ENCODE data around the gene TNNI2.

DNA sequence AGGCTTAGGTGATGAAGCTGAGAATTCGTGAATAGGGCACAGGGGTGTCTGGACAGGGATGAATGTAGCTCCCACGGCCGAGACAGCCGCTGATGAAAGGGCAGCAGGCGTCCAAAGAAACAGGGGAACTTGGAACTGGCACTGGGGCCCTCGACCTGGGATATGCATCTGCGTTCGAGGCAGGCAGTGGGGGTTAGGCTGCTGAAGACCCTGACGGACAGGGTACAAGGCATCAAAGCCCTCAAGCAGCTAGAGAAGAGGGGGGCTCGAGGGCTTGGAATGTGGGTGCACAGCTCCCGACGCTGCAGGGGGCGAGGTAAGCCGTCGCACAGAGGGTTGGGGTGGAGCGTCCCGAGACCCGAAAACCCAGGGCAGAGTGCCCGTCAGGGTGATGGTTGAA is 10.8 kb upstream of the TNNI2 start:
- no peak for TF ChIP-seq CBFB (IDR thresholded peaks at IDR 0.05; ENCODE audit: low read depth)
- TF ChIP-seq JUNB (IDR thresholded peaks at IDR 0.05), result no peak
- TF ChIP-seq SRF (IDR thresholded peaks at IDR 0.05; ENCODE audit: low read depth in 2 of 2, low read length in 2 of 2), result no peak
- no peak for TF ChIP-seq FOXK2 (IDR thresholded peaks at IDR 0.05)
- no peak for TF ChIP-seq POLR2A (IDR thresholded peaks at IDR 0.05; ENCODE audit: low read depth, low read length)
- TF ChIP-seq GABPA (IDR thresholded peaks at IDR 0.05; ENCODE audit: low read depth), result no peak
- TF ChIP-seq STAT3 (IDR thresholded peaks at IDR 0.05; ENCODE audit: low read depth, low read length), result no peak
- TF ChIP-seq, protein P1, sequence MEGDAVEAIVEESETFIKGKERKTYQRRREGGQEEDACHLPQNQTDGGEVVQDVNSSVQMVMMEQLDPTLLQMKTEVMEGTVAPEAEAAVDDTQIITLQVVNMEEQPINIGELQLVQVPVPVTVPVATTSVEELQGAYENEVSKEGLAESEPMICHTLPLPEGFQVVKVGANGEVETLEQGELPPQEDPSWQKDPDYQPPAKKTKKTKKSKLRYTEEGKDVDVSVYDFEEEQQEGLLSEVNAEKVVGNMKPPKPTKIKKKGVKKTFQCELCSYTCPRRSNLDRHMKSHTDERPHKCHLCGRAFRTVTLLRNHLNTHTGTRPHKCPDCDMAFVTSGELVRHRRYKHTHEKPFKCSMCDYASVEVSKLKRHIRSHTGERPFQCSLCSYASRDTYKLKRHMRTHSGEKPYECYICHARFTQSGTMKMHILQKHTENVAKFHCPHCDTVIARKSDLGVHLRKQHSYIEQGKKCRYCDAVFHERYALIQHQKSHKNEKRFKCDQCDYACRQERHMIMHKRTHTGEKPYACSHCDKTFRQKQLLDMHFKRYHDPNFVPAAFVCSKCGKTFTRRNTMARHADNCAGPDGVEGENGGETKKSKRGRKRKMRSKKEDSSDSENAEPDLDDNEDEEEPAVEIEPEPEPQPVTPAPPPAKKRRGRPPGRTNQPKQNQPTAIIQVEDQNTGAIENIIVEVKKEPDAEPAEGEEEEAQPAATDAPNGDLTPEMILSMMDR (IDR thresholded peaks at IDR 0.05 in 2 of 3, conservative IDR thresholded peaks at IDR 0.05 in 1 of 3; ENCODE audit: control insufficient read depth in 2 of 3, extremely low read depth in 1 of 3, insufficient read depth in 1 of 3, low read depth in 3 of 3, low read length in 3 of 3), result no peak
- TF ChIP-seq EZH2 (IDR thresholded peaks at IDR 0.05; ENCODE audit: borderline replicate concordance, control insufficient read depth, low read depth, low read length), result no peak
- TF ChIP-seq SP1 (IDR thresholded peaks at IDR 0.05; ENCODE audit: low read depth, low read length), result no peak
- TF ChIP-seq POLR2AphosphoS5 (IDR thresholded peaks at IDR 0.05; ENCODE audit: low read length), result no peak
- TF ChIP-seq PBX3 (IDR thresholded peaks at IDR 0.05; ENCODE audit: insufficient replicate concordance, low read depth, low read length), result no peak
